Measurements from ENCODE around the gene NPDC1. TPM values are rescaled to one million over a fixed set of nuclear protein-coding genes. Genes with fewer than 3 reads are reported as not detected.

NPDC1 gene
- total RNA-seq, 8 experiments from 2014 or later = 19.0 to 61.7 (median 30.5) TPM

GRCh38 chr9:137062384-137062783 lies 16.4 kb upstream of the NPDC1 start:
- ATAC-seq (replicated peaks in 6 of 8) = no peak
- in situ Hi-C loops (cut with MboI; ENCODE audit: low pct_unique_long_range_greater_than_20kb in 2 of 9, low sequenced_read_pairs in 9 of 9, unreplicated experiment in 9 of 9) = no loop called here
- no peak overlapping the region for H3K4me3 ChIP-seq
- 30 to 100% (median 88%) methylated on average over 1 to 10 of the region's 15 CpGs; no CpG with 5 or more reads in 3 of the 10 experiments for WGBS, 10 experiments
- H3K4me1 ChIP-seq (replicated peaks in 1 of 2) = no peaks in the 10 kb centered on the region
- no peak overlapping the region for H3K27ac ChIP-seq

GRCh38 chr9:137058521-137059234 lies 12.7 kb upstream of the NPDC1 start:
- WGBS, 10 experiments = 48 to 100% (median 84%) methylated on average over 1 to 9 of the region's 9 CpGs; no CpG with 5 or more reads in 1 of the 10 experiments

GRCh38 chr9:137057545-137057944 lies 11.6 kb upstream of the NPDC1 start:
- Histone ChIP-seq H3K4me3 (no peak overlapping the region), H3K27ac (no peak overlapping the region), H3K4me1 (replicated peaks in 1 of 2) (peaks cover 2 to 23% of the 10 kb centered on the region in 2 donors)
- no peak for ATAC-seq (replicated peaks in 6 of 8)
- 26 to 93% (median 63%) methylated on average over 1 to 14 of the region's 16 CpGs; no CpG with 5 or more reads in 3 of the 10 experiments for WGBS, 10 experiments
- in situ Hi-C loops (cut with MboI; ENCODE audit: low pct_unique_long_range_greater_than_20kb in 2 of 9, low sequenced_read_pairs in 9 of 9, unreplicated experiment in 9 of 9) = no loop called here

More at GRCh38 chr9:137058521-137059234, 12.7 kb upstream of the NPDC1 start:
- in situ Hi-C loops (cut with MboI; ENCODE audit: low pct_unique_long_range_greater_than_20kb in 2 of 9, low sequenced_read_pairs in 9 of 9, unreplicated experiment in 9 of 9) = no loop called here
- Histone ChIP-seq H3K4me1 (replicated peaks in 1 of 2) (peaks cover 2 to 16% of the 10 kb centered on the region in 2 donors), H3K4me3 (no peak overlapping the region), H3K27ac (no peak overlapping the region)
- ATAC-seq (replicated peaks in 6 of 8) = no peak

- no peak overlapping the region for H3K27ac ChIP-seq
- no peak for ATAC-seq (replicated peaks in 6 of 8)
- H3K4me3 ChIP-seq = no peak overlapping the region
- H3K4me1 ChIP-seq (replicated peaks in 1 of 2) = peaks cover 2 to 23% of the 10 kb centered on the region in 2 donors
- 49 to 100% (median 80%) methylated on average over 1 to 13 of the region's 17 CpGs for WGBS, 10 experiments
- in situ Hi-C loops (cut with MboI; ENCODE audit: low pct_unique_long_range_greater_than_20kb in 2 of 9, low sequenced_read_pairs in 9 of 9, unreplicated experiment in 9 of 9) = no loop called here
Observed at GRCh38 chr9:137056739-137057415, 10.9 kb upstream of the NPDC1 start.

- ATAC-seq (replicated peaks in 6 of 8) = peak; percentile 68 to 88 (median 81)
- H3K4me1 ChIP-seq (replicated peaks in 1 of 2) = peaks cover 2 to 23% of the 10 kb centered on the region in 2 donors
- in situ Hi-C loops (cut with MboI; ENCODE audit: low pct_unique_long_range_greater_than_20kb in 2 of 9, low sequenced_read_pairs in 9 of 9, unreplicated experiment in 9 of 9) = no loop called here
- 0 to 76% (median 17%) methylated on average over 1 to 5 of the region's 28 CpGs; no CpG with 5 or more reads in 4 of the 10 experiments for WGBS, 10 experiments
- H3K4me3 ChIP-seq = no peak overlapping the region
- H3K27ac ChIP-seq = no peak overlapping the region
Observed at GRCh38 chr9:137055385-137056364, 9.7 kb upstream of the NPDC1 start.

GRCh38 chr9:137054932-137055384 lies 9.0 kb upstream of the NPDC1 start:
- no peak overlapping the region for H3K27ac ChIP-seq
- 80 to 100% (median 100%) methylated on average over 1 to 3 of the region's 17 CpGs; no CpG with 5 or more reads in 7 of the 10 experiments for WGBS, 10 experiments
- ATAC-seq (replicated peaks in 6 of 8) = peak in 1 of 8 experiments; percentile 4
- H3K4me3 ChIP-seq = no peak overlapping the region
- peaks cover 2 to 23% of the 10 kb centered on the region in 2 donors for H3K4me1 ChIP-seq (replicated peaks in 1 of 2)
- in situ Hi-C loops (cut with MboI; ENCODE audit: low pct_unique_long_range_greater_than_20kb in 2 of 9, low sequenced_read_pairs in 9 of 9, unreplicated experiment in 9 of 9) = no loop called here

- peaks cover 2 to 26% of the 10 kb centered on the region in 2 donors for H3K4me1 ChIP-seq (replicated peaks in 1 of 2)
- peak within 1 kb of the TSS in 3 of 5 donors; percentile 10 to 20 (median 13) for H3K4me3 ChIP-seq
- ATAC-seq (replicated peaks in 6 of 8) = peak in 6 of 8 experiments; percentile 2 to 37 (median 28)
- 80 to 92% (median 86%) methylated on average over 4 of the region's 90 CpGs; no CpG with 5 or more reads in 7 of the 10 experiments for WGBS, 10 experiments
- H3K27ac ChIP-seq = no peak within 1 kb of the TSS
- in situ Hi-C loops (cut with MboI; ENCODE audit: low pct_unique_long_range_greater_than_20kb in 2 of 9, low sequenced_read_pairs in 9 of 9, unreplicated experiment in 9 of 9) = no loop called here
Observed at GRCh38 chr9:137053944-137054931, 8.3 kb upstream of the NPDC1 start, which contains the start of gene ENTPD2. ENTPD2 (minus strand) TSS chr9:137054061; CDS start chr9:137053997, 64 bp downstream.

GRCh38 chr9:137052998-137053943 lies 7.3 kb upstream of the NPDC1 start:
- H3K27ac ChIP-seq = no peak overlapping the region
- peak in 1 of 8 experiments; percentile 0 for ATAC-seq (replicated peaks in 6 of 8)
- WGBS, 10 experiments = 50% methylated on average over 2 of the region's 71 CpGs; no CpG with 5 or more reads in 9 of the 10 experiments

GRCh38 chr9:137052293-137052692 lies 6.3 kb upstream of the NPDC1 start:
- H3K27ac ChIP-seq = no peak overlapping the region
- no peak overlapping the region for H3K4me3 ChIP-seq
- 53 to 90% (median 82%) methylated on average over 2 to 3 of the region's 8 CpGs; no CpG with 5 or more reads in 7 of the 10 experiments for WGBS, 10 experiments
- H3K4me1 ChIP-seq (replicated peaks in 1 of 2) = peaks cover 5 to 32% of the 10 kb centered on the region in 2 donors
- no peak for ATAC-seq (replicated peaks in 6 of 8)
- in situ Hi-C loops (cut with MboI; ENCODE audit: low pct_unique_long_range_greater_than_20kb in 2 of 9, low sequenced_read_pairs in 9 of 9, unreplicated experiment in 9 of 9) = no loop called here

More at GRCh38 chr9:137052998-137053943, 7.3 kb upstream of the NPDC1 start:
- H3K4me1 ChIP-seq (replicated peaks in 1 of 2) = peaks cover 5 to 32% of the 10 kb centered on the region in 2 donors
- in situ Hi-C loops (cut with MboI; ENCODE audit: low pct_unique_long_range_greater_than_20kb in 2 of 9, low sequenced_read_pairs in 9 of 9, unreplicated experiment in 9 of 9) = no loop called here
- peak overlapping the region in 3 of 5 donors; percentile 10 to 20 (median 13) for H3K4me3 ChIP-seq

- peaks cover 5 to 32% of the 10 kb centered on the region in 2 donors for H3K4me1 ChIP-seq (replicated peaks in 1 of 2)
- WGBS, 10 experiments = 64 to 100% (median 90%) methylated on average over 1 to 9 of the region's 17 CpGs; no CpG with 5 or more reads in 6 of the 10 experiments
- no peak for ATAC-seq (replicated peaks in 6 of 8)
- in situ Hi-C loops (cut with MboI; ENCODE audit: low pct_unique_long_range_greater_than_20kb in 2 of 9, low sequenced_read_pairs in 9 of 9, unreplicated experiment in 9 of 9) = no loop called here
- H3K27ac ChIP-seq = no peak overlapping the region
- H3K4me3 ChIP-seq = no peak overlapping the region
Observed at GRCh38 chr9:137051145-137051724, 5.3 kb upstream of the NPDC1 start.

All from motor neuron (in vitro differentiated cells).